NCI-H2107 (cell line): ENCODE data around the gene MRPL37.

Source experiments
- DNase-seq: peaks from one replicate; lab custom pipeline; 2025; lab: John Stamatoyannopoulos, UW

Gene MRPL37

DNA sequence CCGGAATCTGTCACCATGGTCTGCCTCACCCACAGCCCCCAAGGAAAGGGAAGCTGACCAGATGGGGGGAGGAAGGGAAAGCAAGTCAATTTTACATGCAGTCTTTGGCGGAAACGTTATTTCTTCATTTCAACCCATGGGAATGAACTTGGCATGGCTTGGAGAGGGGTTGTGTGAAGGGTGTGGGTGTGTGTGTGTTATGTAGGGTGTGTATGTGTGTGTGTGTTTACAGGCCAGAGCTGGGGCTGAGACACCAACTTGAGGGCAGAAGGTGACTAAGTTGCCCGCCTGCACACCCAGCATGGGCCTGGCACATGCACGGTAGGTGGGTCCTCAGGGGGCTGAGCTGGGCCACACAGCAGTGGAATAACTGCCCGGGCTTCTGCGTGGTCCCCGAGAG is 65.2 kb downstream of the MRPL37 start:
- DNase-seq, result no peak

DNA sequence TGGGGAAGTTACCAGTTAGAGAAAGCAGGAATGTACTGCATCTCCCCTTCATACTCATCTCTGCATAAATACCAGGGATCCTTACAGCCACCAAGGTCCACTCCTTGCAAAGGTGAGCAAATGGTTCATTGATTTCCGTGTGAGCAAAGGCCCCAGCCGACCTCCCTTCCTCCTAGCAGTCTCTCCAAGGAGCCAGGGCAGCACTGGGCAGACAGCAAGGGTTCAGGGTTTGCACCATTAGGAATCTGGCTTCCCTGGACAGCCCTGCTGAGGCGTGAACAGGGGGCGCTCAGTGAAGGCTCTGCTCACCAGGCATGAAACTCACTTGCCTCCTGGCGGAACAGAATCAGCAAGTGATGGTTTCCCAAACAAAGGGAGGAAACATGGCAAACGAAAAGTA is 65.7 kb downstream of the MRPL37 start:
- DNase-seq, result no peak

DNA sequence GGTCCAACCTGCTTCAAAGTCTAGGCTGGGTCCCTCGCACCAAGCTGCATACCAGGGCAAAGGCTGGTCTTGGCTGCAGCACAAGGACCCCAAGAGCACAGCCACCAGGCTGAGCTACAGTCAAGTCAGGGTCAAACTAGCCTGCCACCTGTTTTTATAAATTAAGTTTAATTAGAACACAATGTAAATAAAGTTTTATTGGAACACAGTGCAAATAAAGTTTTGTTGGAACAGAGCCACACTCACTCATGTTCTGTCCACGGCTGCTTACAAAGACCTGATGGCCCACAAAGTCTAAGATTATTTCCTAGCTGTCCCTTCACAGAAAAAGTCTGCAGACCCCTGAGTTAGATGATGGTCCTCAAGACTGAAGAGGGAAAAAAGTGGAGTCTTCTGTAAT is 66.2 kb downstream of the MRPL37 start:
- DNase-seq, result no peak

DNA sequence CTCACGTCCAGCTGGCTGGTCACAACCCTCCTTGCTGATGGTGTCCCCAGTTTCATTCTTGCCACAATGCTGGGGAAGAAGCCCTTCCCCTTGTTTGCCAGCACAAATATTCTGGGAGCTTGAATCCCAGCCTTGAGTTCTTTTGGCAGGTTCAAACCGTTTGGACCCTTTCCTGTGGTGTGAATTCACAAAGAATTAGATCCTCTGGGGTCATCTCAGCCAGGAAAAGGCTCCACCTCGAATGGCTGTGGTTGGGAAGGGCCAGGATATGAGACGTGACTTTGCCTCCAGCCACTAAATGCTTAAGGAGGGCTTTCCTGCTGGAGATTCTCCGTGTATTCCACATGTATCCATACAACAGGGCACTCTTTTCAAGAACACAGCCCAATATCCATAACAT is 66.9 kb downstream of the MRPL37 start:
- no peak for DNase-seq
